ENCODE measurements around the gene FARSA.
"Not testable (repeated sequence)": the region's sequence is repeated elsewhere in the genome, so short reads cannot be mapped to it uniquely, and the experiment has no call there.

Gene FARSA

DNA sequence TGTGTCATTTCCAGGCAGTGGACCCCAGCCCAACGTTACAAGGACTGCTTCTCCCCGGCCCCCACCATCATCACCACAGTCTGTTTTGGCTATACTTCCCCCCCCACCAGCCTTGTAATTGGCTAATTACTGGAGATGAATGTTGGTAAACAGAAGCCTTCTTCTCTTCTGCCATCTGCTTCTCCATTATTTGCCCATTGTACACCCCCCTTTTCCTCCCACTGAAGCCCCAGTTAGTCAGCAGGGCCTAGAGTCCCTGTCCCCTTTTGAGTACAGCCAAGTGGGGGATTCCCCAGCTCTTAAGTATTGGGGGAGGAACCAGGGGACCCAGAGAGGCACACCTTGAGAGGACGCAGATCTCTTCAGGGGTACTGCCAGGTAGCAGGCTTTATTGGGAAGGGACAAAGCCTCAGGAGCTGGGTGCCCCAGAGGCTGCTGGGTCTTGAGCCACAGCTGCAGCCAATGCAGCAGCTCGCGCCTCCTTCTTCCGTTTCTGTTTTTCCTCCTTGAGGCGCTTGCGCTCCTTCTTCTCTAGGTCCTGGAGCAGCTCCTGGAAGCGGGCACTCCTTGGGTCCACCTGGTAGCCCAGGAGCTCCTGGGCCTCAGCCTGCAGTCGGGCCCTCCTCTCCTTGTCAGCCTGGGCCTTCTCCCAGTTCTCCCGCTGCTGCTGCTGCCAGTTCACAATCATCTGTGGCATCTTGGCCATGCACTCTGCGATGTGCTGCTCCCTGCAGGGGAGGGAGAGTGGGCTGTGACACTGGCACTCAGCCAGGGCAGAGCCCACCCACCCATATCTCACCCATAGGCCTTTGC lies 20.5 kb upstream of the FARSA start:
- no peak for DNase-seq (ENCODE audit: low read depth)

DNA sequence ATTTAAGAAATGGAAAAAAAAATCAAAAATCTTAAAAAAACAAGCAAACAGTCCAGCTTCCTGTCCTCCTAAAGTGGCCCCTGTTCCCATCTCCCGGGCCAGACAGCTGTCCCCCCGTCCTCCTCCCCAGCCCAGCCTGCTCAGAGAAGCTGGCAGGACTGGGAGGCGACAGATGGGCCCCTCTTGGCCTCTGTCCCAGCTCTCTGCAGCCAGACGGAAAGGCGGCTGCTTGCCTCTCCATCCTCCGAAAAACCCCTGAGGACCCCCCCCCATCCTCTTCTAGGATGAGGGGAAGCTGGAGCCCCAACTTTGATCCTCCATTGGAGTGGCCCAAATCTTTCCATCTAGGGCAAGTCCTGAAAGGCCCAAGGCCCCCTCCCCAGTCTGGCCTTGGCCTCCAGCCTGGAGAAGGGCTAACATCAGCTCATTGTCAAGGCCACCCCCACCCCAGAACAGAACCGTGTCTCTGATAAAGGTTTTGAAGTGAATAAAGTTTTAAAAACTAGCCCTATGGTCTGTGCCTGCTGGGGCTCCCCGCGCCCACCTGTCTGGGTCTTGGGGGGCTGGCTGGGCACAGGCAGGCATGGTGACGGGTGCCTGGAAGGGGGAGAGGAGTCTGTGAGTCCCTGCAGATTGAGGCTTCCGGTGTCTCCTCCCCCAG lies 19.8 kb upstream of the FARSA start:
- DNase-seq (ENCODE audit: low read depth): no peak

DNA sequence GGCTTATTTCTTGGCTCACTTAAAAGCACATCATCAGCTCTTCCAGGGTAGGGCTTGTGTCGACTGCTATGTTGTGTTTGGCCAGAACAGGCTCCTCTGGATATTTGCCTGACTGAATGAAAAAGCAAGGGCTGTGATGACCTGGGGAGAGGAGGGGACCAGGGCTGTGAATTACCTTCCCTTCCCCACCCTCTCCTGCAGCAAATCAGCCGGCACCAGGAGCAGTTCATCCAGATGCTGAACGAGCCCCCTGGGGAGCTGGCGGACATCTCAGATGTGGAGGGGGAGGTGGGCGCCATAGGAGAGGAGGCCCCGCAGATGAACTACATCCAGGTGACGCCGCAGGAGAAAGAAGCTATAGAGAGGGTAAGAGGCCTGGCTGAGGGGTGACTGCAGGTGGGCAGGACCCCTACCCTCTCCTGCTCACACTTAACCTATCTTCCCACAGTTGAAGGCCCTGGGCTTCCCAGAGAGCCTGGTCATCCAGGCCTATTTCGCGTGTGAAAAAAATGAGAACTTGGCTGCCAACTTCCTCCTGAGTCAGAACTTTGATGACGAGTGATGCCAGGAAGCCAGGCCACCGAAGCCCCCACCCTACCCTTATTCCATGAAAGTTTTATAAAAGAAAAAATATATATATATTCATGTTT lies 19.1 kb upstream of the FARSA start:
- DNase-seq (ENCODE audit: low read depth): peak; percentile 90

DNA sequence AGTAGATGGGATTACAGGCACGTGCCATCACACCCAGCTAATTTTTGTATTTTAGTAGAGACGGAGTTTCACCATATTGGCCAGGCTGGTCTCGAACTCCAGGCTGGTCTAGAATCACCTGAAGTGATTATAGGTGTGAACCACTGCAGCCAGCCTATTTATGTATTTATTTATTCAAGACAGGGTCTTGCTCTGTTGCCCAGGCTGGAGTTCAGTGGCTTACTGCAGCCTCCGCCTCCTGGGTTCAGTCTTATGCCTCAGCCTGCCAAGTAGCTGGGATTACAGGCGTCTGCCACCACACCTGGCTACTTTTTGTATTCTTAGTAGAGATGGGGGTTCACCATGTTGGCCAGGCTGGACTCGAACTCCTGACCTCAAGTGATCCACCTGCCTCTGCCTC lies 18.5 kb upstream of the FARSA start:
- DNase-seq (ENCODE audit: low read depth): not testable (repeated sequence)

DNA sequence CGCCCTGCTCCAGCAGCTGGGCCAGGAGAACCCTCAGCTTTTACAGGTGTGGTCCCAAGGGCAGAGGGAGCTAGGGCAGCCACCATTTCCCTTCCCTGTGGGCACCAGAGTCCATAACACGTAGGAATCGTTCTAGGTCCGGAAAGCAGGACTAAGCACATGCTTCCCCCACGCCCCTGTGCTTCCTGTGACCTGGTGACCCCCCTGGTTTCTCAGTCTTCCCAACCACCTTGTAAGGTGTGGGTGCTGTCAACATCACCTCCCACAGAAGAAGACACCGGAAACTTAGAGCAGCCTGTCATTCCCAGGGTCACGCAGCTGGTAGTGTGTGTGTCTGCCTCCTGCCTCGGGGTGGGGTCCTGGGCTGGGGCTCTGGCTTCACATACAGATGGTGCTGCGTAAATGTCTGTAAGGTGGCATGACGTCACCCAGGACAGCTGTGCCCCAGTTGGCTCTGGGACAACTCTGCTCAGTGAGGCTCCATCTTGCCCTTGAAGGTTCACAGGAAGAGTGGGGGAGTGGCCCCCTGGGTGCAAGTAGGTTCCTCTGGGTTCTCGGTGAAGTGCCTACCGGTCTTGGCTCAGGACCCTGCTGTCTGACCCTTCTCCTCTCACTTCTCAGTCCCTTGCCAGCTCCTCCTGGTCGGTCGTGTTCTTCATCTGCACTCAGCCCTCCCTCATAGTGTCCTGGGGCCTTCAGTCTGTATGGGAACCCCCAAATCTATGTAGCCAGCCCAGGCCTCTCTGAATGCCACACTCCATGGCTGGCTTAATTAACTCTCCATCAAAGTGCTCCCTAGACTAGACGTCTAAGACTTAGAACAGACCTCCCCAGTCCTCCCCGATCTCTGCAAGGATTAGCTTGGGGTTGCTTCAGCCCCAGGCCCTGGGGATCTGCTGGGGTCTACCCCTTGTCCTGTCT lies 16.1 kb upstream of the FARSA start:
- no peak for DNase-seq (ENCODE audit: low read depth)

DNA sequence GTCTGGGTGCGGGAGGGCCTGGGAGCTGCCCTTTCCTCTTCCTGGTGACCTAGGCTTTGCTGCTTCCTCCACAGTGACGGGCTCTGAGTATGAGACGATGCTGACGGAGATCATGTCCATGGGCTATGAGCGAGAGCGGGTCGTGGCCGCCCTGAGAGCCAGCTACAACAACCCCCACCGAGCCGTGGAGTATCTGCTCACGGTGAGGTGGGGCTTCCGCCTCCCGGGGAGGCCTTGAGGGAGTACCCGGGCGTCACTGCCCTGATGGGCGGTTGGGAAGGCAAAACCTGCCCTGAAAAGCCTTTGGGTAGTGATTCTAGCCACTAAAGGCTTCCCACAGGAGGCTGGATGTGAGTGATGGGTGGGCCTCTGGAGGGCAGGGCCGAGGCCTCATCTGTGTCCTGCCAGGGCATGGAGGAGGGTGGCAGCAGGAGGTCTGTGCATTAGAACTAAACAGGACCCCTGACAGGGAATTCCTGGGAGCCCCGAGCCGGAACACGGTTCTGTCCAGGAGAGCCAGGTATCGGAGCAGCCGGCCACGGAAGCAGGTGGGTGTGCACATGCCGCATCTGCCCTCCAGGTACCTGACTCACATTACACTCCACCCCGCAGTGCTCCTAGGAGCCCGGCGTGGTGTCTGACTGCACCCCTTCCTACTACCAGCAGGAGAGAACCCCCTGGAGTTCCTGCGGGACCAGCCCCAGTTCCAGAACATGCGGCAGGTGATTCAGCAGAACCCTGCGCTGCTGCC lies 15.3 kb upstream of the FARSA start:
- no peak for DNase-seq (ENCODE audit: low read depth)

DNA sequence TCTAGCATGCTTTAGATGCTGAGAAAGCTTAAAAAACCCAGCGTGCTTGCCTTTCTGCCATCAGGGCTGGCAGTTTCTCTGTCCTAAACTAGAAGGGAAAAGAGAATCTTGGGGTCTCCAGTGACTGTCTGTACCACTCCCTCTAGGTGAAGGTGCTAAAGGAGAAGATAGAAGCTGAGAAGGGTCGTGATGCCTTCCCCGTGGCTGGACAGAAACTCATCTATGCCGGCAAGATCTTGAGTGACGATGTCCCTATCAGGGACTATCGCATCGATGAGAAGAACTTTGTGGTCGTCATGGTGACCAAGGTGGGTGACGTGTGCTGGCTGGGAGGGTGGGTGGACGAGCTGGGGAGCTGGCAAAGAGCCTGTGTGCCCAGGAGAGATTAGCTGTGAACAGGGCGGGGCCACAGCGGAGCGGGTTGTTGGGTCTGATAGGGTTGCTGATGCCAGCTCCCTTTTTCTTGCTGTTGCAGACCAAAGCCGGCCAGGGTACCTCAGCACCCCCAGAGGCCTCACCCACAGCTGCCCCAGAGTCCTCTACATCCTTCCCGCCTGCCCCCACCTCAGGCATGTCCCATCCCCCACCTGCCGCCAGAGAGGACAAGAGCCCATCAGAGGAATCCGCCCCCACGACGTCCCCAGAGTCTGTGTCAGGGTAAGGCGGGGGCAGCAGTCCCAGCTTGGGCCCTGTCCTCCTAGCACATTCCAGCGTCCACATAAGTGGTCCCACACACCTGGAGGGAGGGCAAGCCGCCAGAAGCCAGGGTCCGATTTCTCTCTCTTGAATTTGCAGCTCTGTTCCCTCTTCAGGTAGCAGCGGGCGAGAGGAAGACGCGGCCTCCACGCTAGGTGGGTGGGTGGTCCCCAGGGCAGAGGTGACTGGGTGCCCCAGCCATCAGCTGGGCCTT lies 14.4 kb upstream of the FARSA start:
- no peak for DNase-seq (ENCODE audit: low read depth)

DNA sequence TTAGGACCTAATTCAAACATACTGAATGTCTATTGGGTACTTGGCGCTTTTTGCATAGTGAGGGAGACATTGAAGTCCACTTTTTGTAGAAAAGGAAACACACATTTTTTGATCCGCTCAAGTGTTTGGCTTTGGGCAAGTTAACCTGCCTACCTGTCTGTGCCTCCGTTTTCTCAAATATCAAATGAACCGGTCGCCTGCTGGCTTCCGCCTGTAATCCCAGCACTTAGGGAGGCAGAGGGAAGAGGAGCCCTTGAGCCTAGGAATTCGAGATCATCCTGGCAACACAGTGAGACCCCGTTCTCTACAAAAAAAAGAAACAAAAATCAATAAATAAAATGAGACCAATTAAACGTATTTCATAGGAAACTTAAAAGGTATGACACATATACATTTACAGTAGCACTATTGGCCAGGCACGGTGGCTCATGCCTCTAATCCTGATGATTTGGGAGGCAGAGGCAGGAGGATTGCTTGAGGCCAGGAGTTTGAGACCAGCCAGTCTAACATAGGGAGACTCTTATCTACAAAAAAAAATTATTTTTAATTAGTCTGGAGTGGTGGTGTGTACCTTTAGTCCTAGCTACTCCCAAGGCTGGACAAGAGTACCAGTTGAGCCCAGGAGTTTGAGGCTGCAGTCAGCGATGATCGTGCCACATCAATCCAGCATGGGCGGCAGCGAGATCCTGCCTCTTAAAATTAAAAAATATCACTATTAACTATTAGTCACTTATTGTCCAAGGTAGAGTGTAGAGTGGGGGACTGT lies 13.4 kb upstream of the FARSA start:
- no peak for DNase-seq (ENCODE audit: low read depth)

DNA sequence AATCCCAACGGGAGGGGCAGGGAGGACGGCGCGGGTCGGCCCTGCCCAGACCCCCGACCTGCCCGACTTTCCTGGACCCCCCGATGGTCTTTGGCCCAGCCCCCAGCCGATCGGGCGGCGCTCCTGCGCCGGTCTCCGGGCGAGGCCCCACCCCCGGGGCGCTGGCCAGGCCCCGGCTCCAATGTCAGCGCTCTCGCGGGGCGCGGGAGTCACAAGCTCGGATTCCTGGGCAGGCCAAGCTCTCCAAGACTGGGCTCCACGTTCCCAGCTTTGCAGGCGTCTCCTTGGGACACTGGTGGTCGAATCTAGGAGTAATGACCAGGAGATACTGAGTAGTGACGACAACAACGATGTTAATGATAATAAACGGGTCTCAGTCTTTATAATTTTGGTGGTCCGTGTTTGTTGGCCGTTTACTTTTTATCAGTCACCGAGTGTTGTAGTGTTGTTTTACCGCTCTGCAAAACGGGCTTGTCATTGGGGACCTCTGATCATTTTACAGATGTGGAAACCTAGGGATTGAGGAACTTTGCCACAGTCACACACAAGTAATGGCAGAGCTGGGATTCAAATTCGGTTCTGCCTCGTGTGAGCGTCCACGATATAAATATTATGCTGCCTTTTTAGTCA lies 12.7 kb upstream of the FARSA start:
- peak; percentile 89 for DNase-seq (ENCODE audit: low read depth)

DNA sequence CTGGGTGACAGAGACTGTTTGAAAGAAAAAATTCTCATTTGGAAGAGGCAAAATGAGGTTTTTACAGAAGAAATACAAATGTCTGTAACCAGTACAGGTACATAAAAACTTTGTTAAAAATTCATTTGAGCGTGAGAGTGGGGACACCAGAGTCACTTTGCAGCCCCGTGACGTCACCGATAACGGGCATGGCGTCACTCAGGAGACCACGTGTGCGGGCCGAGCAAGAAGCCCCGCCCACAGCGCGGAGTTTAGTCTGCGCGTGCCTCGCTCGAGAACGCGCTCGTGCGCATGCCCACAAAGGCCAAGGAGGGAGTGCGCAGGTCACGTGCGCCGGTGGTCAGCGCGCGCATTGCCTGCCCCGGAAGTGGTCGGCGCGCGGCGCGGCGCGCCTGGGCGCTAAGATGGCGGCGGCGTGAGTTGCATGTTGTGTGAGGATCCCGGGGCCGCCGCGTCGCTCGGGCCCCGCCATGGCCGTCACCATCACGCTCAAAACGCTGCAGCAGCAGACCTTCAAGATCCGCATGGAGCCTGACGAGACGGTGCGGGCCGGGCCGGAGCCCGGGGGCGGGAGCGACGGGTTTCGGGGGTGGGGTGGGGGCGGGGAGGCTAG lies 12.1 kb upstream of the FARSA start, which contains the start of gene RAD23A:
RAD23A (plus strand) TSS at position 384 of the 613 bp plus-strand sequence; CDS start at position 471, 87 bp downstream.
- DNase-seq (ENCODE audit: low read depth): peak; percentile 99

DNA sequence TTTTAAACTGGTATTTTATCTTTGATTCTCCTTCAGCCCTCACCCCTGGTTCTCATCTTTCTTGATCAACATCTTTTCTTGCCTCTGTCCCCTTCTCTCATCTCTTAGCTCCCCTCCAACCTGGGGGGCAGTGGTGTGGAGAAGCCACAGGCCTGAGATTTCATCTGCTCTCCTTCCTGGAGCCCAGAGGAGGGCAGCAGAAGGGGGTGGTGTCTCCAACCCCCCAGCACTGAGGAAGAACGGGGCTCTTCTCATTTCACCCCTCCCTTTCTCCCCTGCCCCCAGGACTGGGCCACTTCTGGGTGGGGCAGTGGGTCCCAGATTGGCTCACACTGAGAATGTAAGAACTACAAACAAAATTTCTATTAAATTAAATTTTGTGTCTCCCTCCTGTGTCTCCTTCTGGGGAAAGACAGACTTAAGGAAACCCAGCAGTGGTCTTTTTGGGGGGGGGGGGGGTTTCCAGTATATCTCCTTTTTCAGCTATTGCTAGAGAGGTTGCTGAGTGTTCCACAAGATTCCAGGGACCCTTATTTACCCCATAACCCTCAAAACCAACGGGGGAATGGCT lies 10.7 kb upstream of the FARSA start:
- DNase-seq (ENCODE audit: low read depth): no peak

DNA sequence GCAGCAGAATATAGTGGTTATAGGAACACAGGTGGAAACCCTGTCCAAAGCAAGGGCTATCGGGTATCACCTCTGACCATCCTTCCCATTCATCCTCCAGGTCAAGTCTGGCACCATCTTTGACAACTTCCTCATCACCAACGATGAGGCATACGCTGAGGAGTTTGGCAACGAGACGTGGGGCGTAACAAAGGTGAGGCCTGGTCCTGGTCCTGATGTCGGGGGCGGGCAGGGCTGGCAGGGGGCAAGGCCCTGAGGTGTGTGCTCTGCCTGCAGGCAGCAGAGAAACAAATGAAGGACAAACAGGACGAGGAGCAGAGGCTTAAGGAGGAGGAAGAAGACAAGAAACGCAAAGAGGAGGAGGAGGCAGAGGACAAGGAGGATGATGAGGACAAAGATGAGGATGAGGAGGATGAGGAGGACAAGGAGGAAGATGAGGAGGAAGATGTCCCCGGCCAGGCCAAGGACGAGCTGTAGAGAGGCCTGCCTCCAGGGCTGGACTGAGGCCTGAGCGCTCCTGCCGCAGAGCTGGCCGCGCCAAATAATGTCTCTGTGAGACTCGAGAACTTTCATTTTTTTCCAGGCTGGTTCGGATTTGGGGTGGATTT lies 10.0 kb upstream of the FARSA start:
- no peak for DNase-seq (ENCODE audit: low read depth)

DNA sequence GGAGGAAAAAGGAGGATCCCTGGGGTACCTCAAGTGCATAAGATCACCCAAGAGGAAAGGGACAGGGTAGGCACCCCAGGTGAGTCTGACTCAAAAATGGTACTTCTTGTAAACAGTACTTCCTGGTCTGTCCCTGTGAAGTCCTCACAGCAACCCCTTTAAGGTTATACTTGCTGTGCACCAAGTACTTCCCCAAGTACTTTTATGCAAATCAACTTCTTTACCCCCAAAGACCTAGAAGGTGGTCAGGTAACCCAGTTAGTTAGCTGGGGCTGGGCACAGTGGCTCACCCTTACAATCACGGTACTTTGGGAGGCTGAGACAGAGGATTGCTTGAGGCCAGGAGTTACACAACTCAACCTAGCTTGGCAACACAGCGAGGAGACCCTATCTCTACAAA lies 7.4 kb upstream of the FARSA start:
- no peak for DNase-seq (ENCODE audit: low read depth)

DNA sequence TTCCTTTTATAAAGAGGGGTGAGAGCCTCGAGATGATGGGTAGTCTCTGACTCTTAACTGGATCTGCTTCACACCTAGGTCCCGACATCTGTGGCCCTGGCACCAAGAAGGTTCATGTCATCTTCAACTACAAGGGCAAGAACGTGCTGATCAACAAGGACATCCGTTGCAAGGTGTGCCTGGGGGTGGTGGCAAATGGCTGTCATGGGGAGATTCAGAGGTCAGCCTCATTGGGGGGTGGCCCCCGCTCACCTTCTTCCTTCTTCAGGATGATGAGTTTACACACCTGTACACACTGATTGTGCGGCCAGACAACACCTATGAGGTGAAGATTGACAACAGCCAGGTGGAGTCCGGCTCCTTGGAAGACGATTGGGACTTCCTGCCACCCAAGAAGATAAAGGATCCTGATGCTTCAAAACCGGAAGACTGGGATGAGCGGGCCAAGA lies 6.5 kb upstream of the FARSA start:
- DNase-seq (ENCODE audit: low read depth): no peak

DNA sequence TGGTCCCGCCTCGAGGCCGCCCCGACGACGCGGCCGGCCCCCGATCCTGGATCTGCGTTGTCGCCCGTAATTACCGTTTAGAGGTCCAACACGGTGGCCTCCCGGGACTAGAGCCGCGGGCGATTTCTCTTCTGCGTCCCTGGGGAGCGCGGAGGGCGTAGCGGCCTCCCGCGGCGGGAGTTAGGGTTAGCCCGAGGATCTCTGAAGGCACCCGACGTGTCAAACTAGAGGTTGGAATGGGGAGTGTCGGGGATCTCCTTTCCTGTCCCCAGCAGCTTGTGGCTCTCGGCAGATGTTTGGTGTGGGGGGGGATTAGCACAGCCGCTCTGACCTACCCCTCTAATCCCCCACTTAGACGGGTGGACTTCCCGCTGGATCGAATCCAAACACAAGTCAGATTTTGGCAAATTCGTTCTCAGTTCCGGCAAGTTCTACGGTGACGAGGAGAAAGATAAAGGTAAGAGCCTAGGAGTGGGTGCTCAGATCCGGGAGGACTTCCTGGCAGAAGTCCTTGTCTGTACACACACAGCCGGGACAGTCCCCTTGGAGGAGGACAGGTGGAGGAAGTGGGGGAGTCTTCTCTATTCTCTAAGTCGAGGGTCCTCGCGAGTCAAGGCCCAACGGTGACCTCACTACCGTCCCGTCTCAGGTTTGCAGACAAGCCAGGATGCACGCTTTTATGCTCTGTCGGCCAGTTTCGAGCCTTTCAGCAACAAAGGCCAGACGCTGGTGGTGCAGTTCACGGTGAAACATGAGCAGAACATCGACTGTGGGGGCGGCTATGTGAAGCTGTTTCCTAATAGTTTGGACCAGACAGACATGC lies 5.5 kb upstream of the FARSA start:
- peak; percentile 66 for DNase-seq (ENCODE audit: low read depth)

DNA sequence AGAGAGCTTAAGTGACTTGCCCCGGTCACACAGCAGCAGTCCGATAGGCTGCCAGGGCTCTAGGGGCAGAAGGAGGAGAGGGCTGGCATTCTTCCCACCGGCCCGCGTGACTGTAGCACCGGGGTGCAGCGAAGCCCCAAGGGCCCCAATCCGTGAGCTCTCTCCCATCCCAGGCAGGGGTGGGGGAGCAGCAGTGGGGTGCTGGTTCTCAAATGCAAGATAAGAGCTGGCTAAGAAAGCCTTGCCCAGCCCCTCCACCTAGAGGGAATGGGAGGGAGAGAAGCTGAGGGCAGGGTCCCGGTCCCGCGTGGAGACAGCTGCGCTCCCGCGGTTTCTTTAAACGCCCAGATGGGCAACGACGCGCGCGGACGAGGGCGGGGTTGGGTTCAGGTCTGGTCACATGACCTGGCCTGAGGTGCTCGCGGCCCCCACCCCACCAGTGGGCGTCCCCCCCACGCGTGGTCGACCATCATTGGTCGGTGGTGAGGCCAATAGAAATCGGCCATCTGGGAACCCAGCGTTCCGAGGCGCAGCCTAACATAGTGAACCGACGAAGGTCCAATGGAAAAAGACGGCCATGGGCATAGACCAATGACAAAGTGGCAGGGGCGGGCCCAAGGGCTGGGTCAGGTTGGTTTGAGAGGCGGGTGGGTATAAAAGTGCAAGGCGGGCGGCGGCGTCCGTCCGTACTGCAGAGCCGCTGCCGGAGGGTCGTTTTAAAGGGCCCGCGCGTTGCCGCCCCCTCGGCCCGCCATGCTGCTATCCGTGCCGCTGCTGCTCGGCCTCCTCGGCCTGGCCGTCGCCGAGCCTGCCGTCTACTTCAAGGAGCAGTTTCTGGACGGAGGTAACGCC lies 4.6 kb upstream of the FARSA start, which contains the start of gene CALR:
CALR (plus strand) TSS at position 683 of the 852 bp plus-strand sequence; CDS start at position 754, 71 bp downstream.
- DNase-seq (ENCODE audit: low read depth): peak; percentile 100

Data from ELR (cell line).